ENCODE measurements around the gene POLA2.

Gene POLA2

DNA sequence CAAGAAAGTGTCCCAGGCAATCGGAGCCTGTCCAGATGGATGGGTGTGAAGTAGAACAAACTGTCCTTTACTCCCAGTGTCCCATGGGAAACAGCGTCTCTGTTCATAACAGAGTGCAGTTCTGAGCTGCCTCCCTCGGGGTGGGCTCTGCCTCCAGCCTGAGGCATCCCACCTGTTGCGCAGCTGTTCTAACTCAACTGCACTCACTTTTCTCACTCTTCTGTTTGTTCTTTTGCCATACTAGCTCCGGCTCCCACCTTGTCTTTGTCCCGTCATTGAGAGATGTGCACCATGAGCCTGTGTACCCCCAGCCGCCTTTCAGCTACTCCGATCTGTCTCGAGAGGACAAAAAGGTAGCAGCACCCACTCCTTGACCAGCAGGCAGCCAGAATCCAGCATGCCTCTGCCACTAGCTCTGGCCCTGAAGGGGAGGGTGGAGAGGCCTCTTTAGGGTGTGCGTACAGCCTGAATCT lies 32.2 kb downstream of the POLA2 start:
- TF ChIP-seq CSDC2 (CRISPR knock-in tag; IDR thresholded peaks at IDR 0.05) (no peak), RARB (CRISPR knock-in tag; IDR thresholded peaks at IDR 0.05) (no peak), ZFP3 (CRISPR knock-in tag; IDR thresholded peaks at IDR 0.05) (no peak), ISL1 (CRISPR knock-in tag; IDR thresholded peaks at IDR 0.05) (no peak), ZNF8 (CRISPR knock-in tag; IDR thresholded peaks at IDR 0.05) (no peak)
- TF ChIP-seq, protein P1, sequence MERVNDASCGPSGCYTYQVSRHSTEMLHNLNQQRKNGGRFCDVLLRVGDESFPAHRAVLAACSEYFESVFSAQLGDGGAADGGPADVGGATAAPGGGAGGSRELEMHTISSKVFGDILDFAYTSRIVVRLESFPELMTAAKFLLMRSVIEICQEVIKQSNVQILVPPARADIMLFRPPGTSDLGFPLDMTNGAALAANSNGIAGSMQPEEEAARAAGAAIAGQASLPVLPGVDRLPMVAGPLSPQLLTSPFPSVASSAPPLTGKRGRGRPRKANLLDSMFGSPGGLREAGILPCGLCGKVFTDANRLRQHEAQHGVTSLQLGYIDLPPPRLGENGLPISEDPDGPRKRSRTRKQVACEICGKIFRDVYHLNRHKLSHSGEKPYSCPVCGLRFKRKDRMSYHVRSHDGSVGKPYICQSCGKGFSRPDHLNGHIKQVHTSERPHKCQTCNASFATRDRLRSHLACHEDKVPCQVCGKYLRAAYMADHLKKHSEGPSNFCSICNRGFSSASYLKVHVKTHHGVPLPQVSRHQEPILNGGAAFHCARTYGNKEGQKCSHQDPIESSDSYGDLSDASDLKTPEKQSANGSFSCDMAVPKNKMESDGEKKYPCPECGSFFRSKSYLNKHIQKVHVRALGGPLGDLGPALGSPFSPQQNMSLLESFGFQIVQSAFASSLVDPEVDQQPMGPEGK (CRISPR knock-in tag; IDR thresholded peaks at IDR 0.05; ENCODE audit: borderline replicate concordance), result no peak

DNA sequence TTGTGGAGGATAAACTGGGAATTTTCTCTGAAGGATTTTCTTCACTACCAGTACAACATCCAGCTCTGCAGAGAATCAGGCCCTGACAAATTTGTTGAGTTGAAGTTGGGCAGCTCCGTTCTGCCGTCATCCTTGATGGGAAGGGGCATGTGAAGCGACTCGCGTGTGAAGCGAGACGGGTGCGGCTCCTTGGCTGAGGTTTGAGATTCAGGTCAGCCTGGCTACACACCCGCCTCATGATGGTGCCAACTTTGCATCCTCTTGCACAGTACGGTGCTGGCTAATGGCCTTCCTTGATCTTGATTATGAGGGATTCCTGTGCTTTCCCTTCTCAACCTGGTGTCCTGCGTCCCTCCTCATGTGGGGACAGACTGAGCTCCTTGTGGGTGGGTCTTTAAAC lies 33.2 kb downstream of the POLA2 start:
- no peak for ATAC-seq
- TF ChIP-seq ZNF565 (CRISPR knock-in tag; conservative IDR thresholded peaks at IDR 0.05; ENCODE audit: low read depth) (no peak), RARB (CRISPR knock-in tag; IDR thresholded peaks at IDR 0.05) (no peak), SNAI2 (CRISPR knock-in tag; IDR thresholded peaks at IDR 0.05) (no peak), ZNF70 (CRISPR knock-in tag; IDR thresholded peaks at IDR 0.05) (no peak), TOX (CRISPR knock-in tag; IDR thresholded peaks at IDR 0.05; ENCODE audit: borderline replicate concordance) (no peak), PPARA (CRISPR knock-in tag; IDR thresholded peaks at IDR 0.05; ENCODE audit: borderline replicate concordance) (no peak), OSR1 (CRISPR knock-in tag; IDR thresholded peaks at IDR 0.05) (no peak), ZFP30 (CRISPR knock-in tag; IDR thresholded peaks at IDR 0.05) (no peak), ZNF8 (CRISPR knock-in tag; IDR thresholded peaks at IDR 0.05) (no peak), ZFP3 (CRISPR knock-in tag; IDR thresholded peaks at IDR 0.05) (no peak), ZC3H10 (CRISPR knock-in tag; IDR thresholded peaks at IDR 0.05) (no peak), TCF4 (CRISPR knock-in tag; IDR thresholded peaks at IDR 0.05; ENCODE audit: borderline replicate concordance) (no peak), BACH2 (CRISPR knock-in tag; IDR thresholded peaks at IDR 0.05; ENCODE audit: borderline replicate concordance) (no peak)
- TF ChIP-seq, protein P2, sequence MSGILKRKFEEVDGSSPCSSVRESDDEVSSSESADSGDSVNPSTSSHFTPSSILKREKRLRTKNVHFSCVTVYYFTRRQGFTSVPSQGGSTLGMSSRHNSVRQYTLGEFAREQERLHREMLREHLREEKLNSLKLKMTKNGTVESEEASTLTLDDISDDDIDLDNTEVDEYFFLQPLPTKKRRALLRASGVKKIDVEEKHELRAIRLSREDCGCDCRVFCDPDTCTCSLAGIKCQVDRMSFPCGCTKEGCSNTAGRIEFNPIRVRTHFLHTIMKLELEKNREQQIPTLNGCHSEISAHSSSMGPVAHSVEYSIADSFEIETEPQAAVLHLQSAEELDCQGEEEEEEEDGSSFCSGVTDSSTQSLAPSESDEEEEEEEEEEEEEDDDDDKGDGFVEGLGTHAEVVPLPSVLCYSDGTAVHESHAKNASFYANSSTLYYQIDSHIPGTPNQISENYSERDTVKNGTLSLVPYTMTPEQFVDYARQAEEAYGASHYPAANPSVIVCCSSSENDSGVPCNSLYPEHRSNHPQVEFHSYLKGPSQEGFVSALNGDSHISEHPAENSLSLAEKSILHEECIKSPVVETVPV (CRISPR knock-in tag; IDR thresholded peaks at IDR 0.05), result no peak
- TF ChIP-seq, protein P3, sequence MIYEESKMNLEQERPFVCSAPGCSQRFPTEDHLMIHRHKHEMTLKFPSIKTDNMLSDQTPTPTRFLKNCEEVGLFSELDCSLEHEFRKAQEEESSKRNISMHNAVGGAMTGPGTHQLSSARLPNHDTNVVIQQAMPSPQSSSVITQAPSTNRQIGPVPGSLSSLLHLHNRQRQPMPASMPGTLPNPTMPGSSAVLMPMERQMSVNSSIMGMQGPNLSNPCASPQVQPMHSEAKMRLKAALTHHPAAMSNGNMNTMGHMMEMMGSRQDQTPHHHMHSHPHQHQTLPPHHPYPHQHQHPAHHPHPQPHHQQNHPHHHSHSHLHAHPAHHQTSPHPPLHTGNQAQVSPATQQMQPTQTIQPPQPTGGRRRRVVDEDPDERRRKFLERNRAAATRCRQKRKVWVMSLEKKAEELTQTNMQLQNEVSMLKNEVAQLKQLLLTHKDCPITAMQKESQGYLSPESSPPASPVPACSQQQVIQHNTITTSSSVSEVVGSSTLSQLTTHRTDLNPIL (CRISPR knock-in tag; IDR thresholded peaks at IDR 0.05; ENCODE audit: low read depth), result no peak
- TF ChIP-seq, protein P4, sequence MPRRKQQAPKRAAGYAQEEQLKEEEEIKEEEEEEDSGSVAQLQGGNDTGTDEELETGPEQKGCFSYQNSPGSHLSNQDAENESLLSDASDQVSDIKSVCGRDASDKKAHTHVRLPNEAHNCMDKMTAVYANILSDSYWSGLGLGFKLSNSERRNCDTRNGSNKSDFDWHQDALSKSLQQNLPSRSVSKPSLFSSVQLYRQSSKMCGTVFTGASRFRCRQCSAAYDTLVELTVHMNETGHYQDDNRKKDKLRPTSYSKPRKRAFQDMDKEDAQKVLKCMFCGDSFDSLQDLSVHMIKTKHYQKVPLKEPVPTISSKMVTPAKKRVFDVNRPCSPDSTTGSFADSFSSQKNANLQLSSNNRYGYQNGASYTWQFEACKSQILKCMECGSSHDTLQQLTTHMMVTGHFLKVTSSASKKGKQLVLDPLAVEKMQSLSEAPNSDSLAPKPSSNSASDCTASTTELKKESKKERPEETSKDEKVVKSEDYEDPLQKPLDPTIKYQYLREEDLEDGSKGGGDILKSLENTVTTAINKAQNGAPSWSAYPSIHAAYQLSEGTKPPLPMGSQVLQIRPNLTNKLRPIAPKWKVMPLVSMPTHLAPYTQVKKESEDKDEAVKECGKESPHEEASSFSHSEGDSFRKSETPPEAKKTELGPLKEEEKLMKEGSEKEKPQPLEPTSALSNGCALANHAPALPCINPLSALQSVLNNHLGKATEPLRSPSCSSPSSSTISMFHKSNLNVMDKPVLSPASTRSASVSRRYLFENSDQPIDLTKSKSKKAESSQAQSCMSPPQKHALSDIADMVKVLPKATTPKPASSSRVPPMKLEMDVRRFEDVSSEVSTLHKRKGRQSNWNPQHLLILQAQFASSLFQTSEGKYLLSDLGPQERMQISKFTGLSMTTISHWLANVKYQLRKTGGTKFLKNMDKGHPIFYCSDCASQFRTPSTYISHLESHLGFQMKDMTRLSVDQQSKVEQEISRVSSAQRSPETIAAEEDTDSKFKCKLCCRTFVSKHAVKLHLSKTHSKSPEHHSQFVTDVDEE (CRISPR knock-in tag; IDR thresholded peaks at IDR 0.05), result no peak
- TF ChIP-seq, protein P1 (CRISPR knock-in tag; IDR thresholded peaks at IDR 0.05; ENCODE audit: borderline replicate concordance), result no peak
- TF ChIP-seq, protein P5, sequence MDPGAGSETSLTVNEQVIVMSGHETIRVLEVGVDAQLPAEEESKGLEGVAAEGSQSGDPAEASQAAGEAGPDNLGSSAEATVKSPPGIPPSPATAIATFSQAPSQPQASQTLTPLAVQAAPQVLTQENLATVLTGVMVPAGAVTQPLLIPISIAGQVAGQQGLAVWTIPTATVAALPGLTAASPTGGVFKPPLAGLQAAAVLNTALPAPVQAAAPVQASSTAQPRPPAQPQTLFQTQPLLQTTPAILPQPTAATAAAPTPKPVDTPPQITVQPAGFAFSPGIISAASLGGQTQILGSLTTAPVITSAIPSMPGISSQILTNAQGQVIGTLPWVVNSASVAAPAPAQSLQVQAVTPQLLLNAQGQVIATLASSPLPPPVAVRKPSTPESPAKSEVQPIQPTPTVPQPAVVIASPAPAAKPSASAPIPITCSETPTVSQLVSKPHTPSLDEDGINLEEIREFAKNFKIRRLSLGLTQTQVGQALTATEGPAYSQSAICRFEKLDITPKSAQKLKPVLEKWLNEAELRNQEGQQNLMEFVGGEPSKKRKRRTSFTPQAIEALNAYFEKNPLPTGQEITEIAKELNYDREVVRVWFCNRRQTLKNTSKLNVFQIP (CRISPR knock-in tag; IDR thresholded peaks at IDR 0.05; ENCODE audit: borderline replicate concordance, low read depth), result no peak

More for the DNA sequence above, 32.2 kb downstream of the POLA2 start:
- ATAC-seq, result no peak

Data from SK-N-SH treated with all-trans-retinoic acid at 6 μM for 48 hours (cell line).